ENCODE data around the gene ZDHHC12. TPM values are rescaled to one million over a fixed set of nuclear protein-coding genes. Genes with fewer than 3 reads are reported as not detected.

Gene ZDHHC12
- total RNA-seq, 2 donors from 2014 or later, result 66.2 to 123 TPM

GRCh38 chr9:128712451-128713410, 11.2 kb downstream of the ZDHHC12 start:
- intact Hi-C loops (cut with DNase I), result no loop called here
- Histone ChIP-seq H3K36me3 (no peaks in the 10 kb centered on the region), H3K4me1 (replicated peaks) (no peaks in the 10 kb centered on the region), H3K4me3 (no peak overlapping the region), H3K27me3 (replicated peaks; ENCODE audit: insufficient read depth) (no peaks in the 10 kb centered on the region), H3K27ac (no peak overlapping the region), H3K9me3 (no peaks in the 10 kb centered on the region)
- WGBS, result 92% methylated on average over 26 of the region's 26 CpGs
- no peak for TF ChIP-seq POLR2AphosphoS5 (IDR thresholded peaks at IDR 0.05)
- TF ChIP-seq CTCF (IDR thresholded peaks at IDR 0.05), result no peak
- TF ChIP-seq POLR2A (IDR thresholded peaks at IDR 0.05), result no peak
- no peak for DNase-seq (ENCODE audit: low spot score)

GRCh38 chr9:128707446-128707845, 16.5 kb downstream of the ZDHHC12 start:
- Histone ChIP-seq H3K4me1 (replicated peaks) (no peaks in the 10 kb centered on the region), H3K36me3 (no peaks in the 10 kb centered on the region)
- WGBS, result 94% methylated on average over 8 of the region's 8 CpGs

GRCh38 chr9:128706671-128707381, 17.1 kb downstream of the ZDHHC12 start:
- Histone ChIP-seq H3K27ac (no peak overlapping the region), H3K4me3 (no peak overlapping the region), H3K4me1 (replicated peaks) (no peaks in the 10 kb centered on the region), H3K9me3 (no peaks in the 10 kb centered on the region), H3K27me3 (replicated peaks; ENCODE audit: insufficient read depth) (no peaks in the 10 kb centered on the region), H3K36me3 (no peaks in the 10 kb centered on the region)
- TF ChIP-seq POLR2A (IDR thresholded peaks at IDR 0.05) (no peak), CTCF (IDR thresholded peaks at IDR 0.05) (no peak), POLR2AphosphoS5 (IDR thresholded peaks at IDR 0.05) (no peak)
- WGBS, result 81% methylated on average over 21 of the region's 23 CpGs
- intact Hi-C loops (cut with DNase I), result no loop called here
- no peak for DNase-seq (ENCODE audit: low spot score)

More at GRCh38 chr9:128707446-128707845, 16.5 kb downstream of the ZDHHC12 start:
- TF ChIP-seq POLR2A (IDR thresholded peaks at IDR 0.05), result no peak
- no peak for TF ChIP-seq POLR2AphosphoS5 (IDR thresholded peaks at IDR 0.05)
- TF ChIP-seq CTCF (IDR thresholded peaks at IDR 0.05), result no peak
- Histone ChIP-seq H3K27ac (no peak overlapping the region), H3K4me3 (no peak overlapping the region), H3K27me3 (replicated peaks; ENCODE audit: insufficient read depth) (no peaks in the 10 kb centered on the region), H3K9me3 (no peaks in the 10 kb centered on the region)
- no peak for DNase-seq (ENCODE audit: low spot score)
- intact Hi-C loops (cut with DNase I), result no loop called here

GRCh38 chr9:128706045-128706444, 17.9 kb downstream of the ZDHHC12 start:
- DNase-seq (ENCODE audit: low spot score), result no peak
- Histone ChIP-seq H3K9me3 (no peaks in the 10 kb centered on the region), H3K27me3 (replicated peaks; ENCODE audit: insufficient read depth) (no peaks in the 10 kb centered on the region), H3K4me3 (no peak overlapping the region), H3K36me3 (no peaks in the 10 kb centered on the region), H3K27ac (no peak overlapping the region), H3K4me1 (replicated peaks) (no peaks in the 10 kb centered on the region)
- intact Hi-C loops (cut with DNase I), result no loop called here
- 83% methylated on average over 1 of the region's 1 CpG for WGBS
- TF ChIP-seq CTCF (IDR thresholded peaks at IDR 0.05), result no peak
- no peak for TF ChIP-seq POLR2A (IDR thresholded peaks at IDR 0.05)
- no peak for TF ChIP-seq POLR2AphosphoS5 (IDR thresholded peaks at IDR 0.05)

Measured in prostate gland (tissue), 2 donors.